IMR-90 (cell line): ENCODE measurements around the gene NKD1. TPM values are rescaled to one million over a fixed set of nuclear protein-coding genes. Genes with fewer than 3 reads are reported as not detected.

ENCODE experiments used
- ATAC-seq: fragments of 200-7000 bp; cut with Tn5 transposase; 2 replicates; pipeline ENCODE4 v1.9.1; 2020; ENCODE audit warnings: low read depth, mild to moderate bottlenecking, moderate library complexity
- BruUV-seq: library from RNA; stranded (reverse); fragments of 400-500 nt; replicated peaks from 2 replicates; lab custom pipeline; 2021; lab: Mats Ljungman, UMichigan
- CTCF ChIA-PET: fragments of 300-600 bp; formaldehyde crosslinking; extraction: SDS; loops from one replicate; lab custom pipeline; 2021; ENCODE audit warnings: antibody characterized with exemption; lab: Yijun Ruan, JAX
- POLR2A ChIA-PET: fragments of 300-600 bp; sonication (Branson Sonifier 250); formaldehyde crosslinking; loops from one replicate; lab custom pipeline; 2022; ENCODE audit warnings: antibody characterized with exemption; ENCODE audit not compliant: unreplicated experiment; lab: Charles Lee
- DNase-seq: peaks from one replicate; pipeline ENCODE4 v3.0.0; 2013
- H2AFZ ChIP-seq: replicated peaks from 2 replicates; pipeline ENCODE3; 2013; ENCODE audit warnings: low read length, mild to moderate bottlenecking; ENCODE audit not compliant: poor library complexity
- H2AK5ac ChIP-seq: 2 replicates; pipeline ENCODE4 v1.6.1; 2013; ENCODE audit warnings: low read depth, low read length, inconsistent platforms
- H2AK9ac ChIP-seq: replicated peaks from 2 replicates; pipeline ENCODE3; 2013; ENCODE audit warnings: mild to moderate bottlenecking, low read depth, low read length, moderate library complexity; ENCODE audit not compliant: poor library complexity
- H2BK120ac ChIP-seq: 2 replicates; pipeline ENCODE4 v1.6.1; 2013; ENCODE audit warnings: low read depth, low read length, inconsistent platforms
- H2BK15ac ChIP-seq: 3 replicates; pipeline ENCODE4 v1.6.1; 2013; ENCODE audit warnings: low read depth, low read length, inconsistent platforms
- H2BK20ac ChIP-seq: 2 replicates; pipeline ENCODE4 v1.6.1; 2013; ENCODE audit warnings: low read depth, mild to moderate bottlenecking, inconsistent platforms, low read length, moderate library complexity
- H2BK5ac ChIP-seq: 2 replicates; pipeline ENCODE4 v1.6.1; 2013; ENCODE audit warnings: mild to moderate bottlenecking, low read depth, low read length, inconsistent platforms; ENCODE audit not compliant: poor library complexity, severe bottlenecking
- H3K14ac ChIP-seq: replicated peaks from 2 replicates; pipeline ENCODE4 v1.6.1; 2013; ENCODE audit warnings: low read depth, low read length, inconsistent platforms
- H3K18ac ChIP-seq: 2 replicates; pipeline ENCODE4 v1.6.1; 2013; ENCODE audit warnings: low read depth, low read length, control low read depth
- H3K23ac ChIP-seq: 2 replicates; pipeline ENCODE4 v1.6.1; 2013; ENCODE audit warnings: low read depth, low read length, inconsistent platforms
- H3K27ac ChIP-seq: 2 replicates; pipeline ENCODE4 v1.5.1; 2013; ENCODE audit warnings: mild to moderate bottlenecking, control low read depth, low read length; ENCODE audit not compliant: insufficient read depth
- H3K27me3 ChIP-seq: 2 replicates; pipeline ENCODE4 v1.6.1; 2013; ENCODE audit warnings: low read length; ENCODE audit not compliant: control insufficient read depth, insufficient read depth
- H3K36me3 ChIP-seq: 2 replicates; pipeline ENCODE4 v1.6.1; 2013; ENCODE audit warnings: low read length, mixed read lengths; ENCODE audit not compliant: control insufficient read depth, insufficient read depth
- H3K4ac ChIP-seq: 2 replicates; pipeline ENCODE4 v1.6.1; 2013; ENCODE audit warnings: low read depth, low read length, inconsistent platforms
- H3K4me1 ChIP-seq: 2 replicates; pipeline ENCODE4 v1.6.1; 2013; ENCODE audit warnings: low read length, mixed read lengths; ENCODE audit not compliant: control insufficient read depth, insufficient read depth
- H3K4me2 ChIP-seq: 2 replicates; pipeline ENCODE4 v1.6.1; 2013; ENCODE audit warnings: low read depth, mild to moderate bottlenecking, control low read depth, low read length, moderate library complexity
- H3K4me3 ChIP-seq: 2 replicates; pipeline ENCODE4 v1.5.1; 2013; ENCODE audit warnings: low read depth, mild to moderate bottlenecking, control low read depth, low read length, moderate library complexity; ENCODE audit not compliant: insufficient read depth
- H3K56ac ChIP-seq: 2 replicates; pipeline ENCODE4 v1.6.1; 2013; ENCODE audit warnings: low read length, inconsistent platforms; ENCODE audit not compliant: insufficient read depth; ENCODE audit errors: extremely low read depth
- H3K79me1 ChIP-seq, 2 experiments: 2 replicates each; pipeline ENCODE4 v1.6.1; 2013; ENCODE audit warnings: low read length in 2 of 2, inconsistent platforms in 1 of 2, low read depth in 1 of 2
- H3K9ac ChIP-seq: 2 replicates; pipeline ENCODE4 v1.6.1; 2013; ENCODE audit warnings: low read depth, low read length, control low read depth
- H3K9me1 ChIP-seq: 2 replicates; pipeline ENCODE4 v1.6.1; 2013; ENCODE audit warnings: low read length, inconsistent platforms; ENCODE audit not compliant: insufficient read depth
- H3K9me3 ChIP-seq: 2 replicates; pipeline ENCODE4 v1.6.1; 2013; ENCODE audit warnings: low read length; ENCODE audit not compliant: control insufficient read depth, insufficient read depth
- H4K20me1 ChIP-seq: 2 replicates; pipeline ENCODE4 v1.6.1; 2013; ENCODE audit warnings: low read length, inconsistent platforms; ENCODE audit not compliant: insufficient read depth
- H4K5ac ChIP-seq: 2 replicates; pipeline ENCODE4 v1.6.1; 2013; ENCODE audit warnings: mild to moderate bottlenecking, low read depth, low read length, control low read depth
- H4K8ac ChIP-seq, 2 experiments: 2 replicates each; pipeline ENCODE4 v1.6.1; 2013; ENCODE audit warnings: low read depth in 2 of 2, low read length in 2 of 2, control low read depth in 1 of 2, inconsistent platforms in 1 of 2
- H4K91ac ChIP-seq: 2 replicates; pipeline ENCODE4 v1.6.1; 2013; ENCODE audit warnings: low read depth, low read length, inconsistent platforms; ENCODE audit not compliant: insufficient read depth
- BHLHE40 ChIP-seq: fragments of 150-350 bp; IDR thresholded peaks from 2 replicates; pipeline ENCODE4 v1.6.1; 2016; ENCODE audit warnings: mild to moderate bottlenecking, low read depth, low read length
- CEBPB ChIP-seq: IDR thresholded peaks from 2 replicates; pipeline ENCODE4 v1.6.1; 2012; ENCODE audit warnings: low read depth, low read length, improper control_type of control experiment
- CHD1 ChIP-seq: IDR thresholded peaks from 2 replicates; pipeline ENCODE4 v1.6.1; 2012; ENCODE audit warnings: low read depth, low read length, improper control_type of control experiment
- CTCF ChIP-seq: conservative IDR thresholded peaks from 2 replicates; pipeline ENCODE4 v1.5.1; 2012; ENCODE audit warnings: mild to moderate bottlenecking, low read depth, low read length, improper control_type of control experiment
- ELK1 ChIP-seq: fragments of 150-350 bp; IDR thresholded peaks from 2 replicates; pipeline ENCODE4 v1.6.1; 2016; ENCODE audit warnings: low read depth, mild to moderate bottlenecking, low read length, moderate library complexity, borderline replicate concordance
- FOS ChIP-seq: fragments of 150-350 bp; IDR thresholded peaks from 2 replicates; pipeline ENCODE4 v1.6.1; 2016; ENCODE audit warnings: low read depth, low read length
- MAFK ChIP-seq: IDR thresholded peaks from 2 replicates; pipeline ENCODE4 v1.6.1; 2012; ENCODE audit warnings: low read depth, low read length, improper control_type of control experiment
- MAZ ChIP-seq: IDR thresholded peaks from 2 replicates; pipeline ENCODE4 v1.6.1; 2012; ENCODE audit warnings: low read depth, mild to moderate bottlenecking, low read length, improper control_type of control experiment, moderate library complexity, borderline replicate concordance
- MXI1 ChIP-seq: IDR thresholded peaks from 2 replicates; pipeline ENCODE4 v1.6.1; 2012; ENCODE audit warnings: low read depth, mild to moderate bottlenecking, low read length, moderate library complexity, borderline replicate concordance
- NFE2L2 ChIP-seq: fragments of 150-350 bp; IDR thresholded peaks from 2 replicates; pipeline ENCODE4 v1.6.1; 2016; ENCODE audit warnings: low read depth, mild to moderate bottlenecking, low read length
- POLR2A ChIP-seq: IDR thresholded peaks from 2 replicates; pipeline ENCODE4 v1.6.1; 2012; ENCODE audit warnings: mild to moderate bottlenecking, low read depth, low read length
- RAD21 ChIP-seq: IDR thresholded peaks from 2 replicates; pipeline ENCODE4 v1.6.1; 2012; ENCODE audit warnings: low read length, improper control_type of control experiment
- RCOR1 ChIP-seq: IDR thresholded peaks from 2 replicates; pipeline ENCODE4 v1.6.1; 2012; ENCODE audit warnings: mild to moderate bottlenecking, low read length, improper control_type of control experiment; ENCODE audit not compliant: insufficient replicate concordance
- RFX5 ChIP-seq: IDR thresholded peaks from 2 replicates; pipeline ENCODE4 v1.8.0; 2012; ENCODE audit warnings: low read depth, mild to moderate bottlenecking, low read length, moderate library complexity
- SMC3 ChIP-seq: fragments of 150-350 bp; IDR thresholded peaks from 2 replicates; pipeline ENCODE4 v1.6.1; 2016; ENCODE audit warnings: low read depth, mild to moderate bottlenecking, antibody characterized with exemption, low read length, moderate library complexity
- WGBS, 2 experiments: methylation state at CpG; one replicate each; pipeline versions ENCODE4 v1.1.5 to v1.1.7; 2013; ENCODE audit warnings: missing lambda C conversion rate in 2 of 2; ENCODE audit not compliant: insufficient read length in 1 of 2; ENCODE audit errors: extremely low coverage in 2 of 2; 5-methylcytosine and 5-hydroxymethylcytosine counted together
- dilution Hi-C: fragments of 300-500 bp; cut with HindIII; formaldehyde crosslinking; loops from one replicate; pipeline ENCODE4 v1.14.3; 2018; ENCODE audit warnings: low sequenced_read_pairs; ENCODE audit not compliant: unreplicated experiment
- in situ Hi-C: fragments of 300-500 bp; cut with MboI; formaldehyde crosslinking; loops from 3 replicates; pipeline ENCODE4 v1.14.3; 2019; ENCODE audit warnings: low sequenced_read_pairs, inconsistent platforms, mixed read lengths
- intact Hi-C: fragments of 100-400 bp; cut with micrococcal nuclease; formaldehyde crosslinking; loops from 2 replicates; pipeline ENCODE4 v1.10.0; 2022
- polyA plus RNA-seq, 3 experiments: library from polyadenylated mRNA; depleted of rRNA; stranded (reverse); fragments of >200 nt; gene quantifications; 2 replicates each; pipeline ENCODE4 v1.2.3, GENCODE V29; 2012; ENCODE audit warnings: low replicate concordance in 1 of 3
- total RNA-seq: library from RNA; depleted of rRNA; stranded (reverse); fragments of >200 nt; gene quantifications from 2 replicates; pipeline ENCODE4 v1.2.3, GENCODE V29; 2012

Gene NKD1
- total and polyA plus RNA-seq, 2 of the 4 experiments (the other 2 are of a cell fraction): not detected

GRCh38 chr16:50620646-50621451, 72.7 kb downstream of the NKD1 start (continued):
- TF ChIP-seq MAFK: no peak

GRCh38 chr16:50621452-50621792, 73.2 kb downstream of the NKD1 start:
- intact Hi-C loops: no loop called here
- Histone ChIP-seq H3K9me1 (no peaks in the 10 kb centered on the region), H4K8ac (no peak overlapping the region), H3K4ac (no peak overlapping the region), H3K79me1 (no peaks in the 10 kb centered on the region), H4K91ac (no peak overlapping the region), H2AK5ac (no peak overlapping the region), H2AK9ac (no peak overlapping the region), H3K27ac (no peak overlapping the region), H3K9ac (no peak overlapping the region), H3K4me2 (no peak overlapping the region), H3K4me1 (no peaks in the 10 kb centered on the region), H3K14ac (no peak overlapping the region), H2AFZ (no peak overlapping the region), H3K56ac (no peak overlapping the region), H3K36me3 (no peaks in the 10 kb centered on the region), H4K5ac (no peak overlapping the region), H3K4me3 (no peak overlapping the region), H4K20me1 (no peaks in the 10 kb centered on the region), H3K18ac (no peak overlapping the region), H3K27me3 (no peaks in the 10 kb centered on the region; the same call in 1 of the 2 replicates), H2BK120ac (no peak overlapping the region), H3K23ac (no peak overlapping the region), H3K9me3 (no peaks in the 10 kb centered on the region), H2BK20ac (no peak overlapping the region), H2BK5ac (no peak overlapping the region), H2BK15ac (no peak overlapping the region)
- no peak for DNase-seq
- no TSS peak for BruUV-seq
- dilution Hi-C loops: no loop called here
- no CpG with 5 or more reads among the region's 9 CpGs for WGBS, 2 experiments
- in situ Hi-C loops: no loop called here
- ATAC-seq: no peak
- CTCF ChIA-PET: no interaction called here
- TF ChIP-seq SMC3 (no peak), MXI1 (no peak), POLR2A (no peak), RAD21 (no peak), CTCF (no peak), NFE2L2 (no peak), FOS (no peak), CEBPB (no peak), RFX5 (no peak), RCOR1 (no peak), BHLHE40 (no peak), MAZ (no peak), ELK1 (no peak), CHD1 (no peak)
- POLR2A ChIA-PET: no interaction called here
